CD14-positive monocyte (primary cell): ENCODE data around the gene DGCR6L. TPM values are rescaled to one million over a fixed set of nuclear protein-coding genes. Genes with fewer than 3 reads are reported as not detected.

Source experiments
- DNase-seq, 3 donors: peaks; one replicate each; pipeline ENCODE4 v3.0.0-alpha.2; 2011 to 2022
- H2AFZ ChIP-seq: 2 replicates; pipeline ENCODE4 v1.6.0; 2012; ENCODE audit warnings: mild to moderate bottlenecking, low read depth, low read length, inconsistent platforms; ENCODE audit not compliant: insufficient read depth, poor library complexity, severe bottlenecking
- H3K27ac ChIP-seq, 2 donors: 1 replicate in 1 of 2; 2 replicates in 1 of 2; pipeline ENCODE4 v1.5.1; 2012 to 2013; ENCODE audit warnings: low read length in 2 of 2, control low read depth in 1 of 2, inconsistent platforms in 1 of 2, low read depth in 1 of 2, mild to moderate bottlenecking in 1 of 2
- H3K27me3 ChIP-seq, 2 donors: one replicate each; pipeline versions ENCODE4 v1.6.0 to v1.6.1; 2011 to 2013; ENCODE audit warnings: low read length in 2 of 2; ENCODE audit not compliant: control insufficient read depth in 2 of 2, insufficient read depth in 2 of 2
- H3K36me3 ChIP-seq, 2 donors: replicated peaks in 1 of 2; 1 replicate in 1 of 2; 2 replicates in 1 of 2; pipeline versions ENCODE4 v1.5.1 to v1.6.1; 2012 to 2013; ENCODE audit warnings: low read length in 2 of 2, control low read depth in 1 of 2, inconsistent platforms in 1 of 2, mild to moderate bottlenecking in 1 of 2; ENCODE audit not compliant: insufficient read depth in 2 of 2, control insufficient read depth in 1 of 2
- H3K4me1 ChIP-seq, 2 donors: 1 replicate in 1 of 2; 2 replicates in 1 of 2; pipeline versions ENCODE4 v1.5.1 to v1.6.1; 2012 to 2013; ENCODE audit warnings: low read length in 2 of 2, control low read depth in 1 of 2, inconsistent platforms in 1 of 2, mild to moderate bottlenecking in 1 of 2, moderate library complexity in 1 of 2; ENCODE audit not compliant: insufficient read depth in 2 of 2, control insufficient read depth in 1 of 2
- H3K4me2 ChIP-seq: replicated peaks from 2 replicates; pipeline ENCODE3; 2012; ENCODE audit warnings: low read length, moderate library complexity, mild to moderate bottlenecking; ENCODE audit not compliant: poor library complexity, severe bottlenecking; ENCODE audit errors: extremely low read depth
- H3K4me3 ChIP-seq, 3 experiments: fragments of 200-600 bp in 1 of 3; sonication (generic) in 1 of 3; replicated peaks in 1 of 3; 1 replicate in 2 of 3; 2 replicates in 1 of 3; pipeline ENCODE4 v1.5.1; 2011 to 2013; ENCODE audit warnings: low read length in 3 of 3, mild to moderate bottlenecking in 3 of 3, control low read depth in 2 of 3, low read depth in 2 of 3, inconsistent platforms in 1 of 3, moderate library complexity in 1 of 3
- H3K79me2 ChIP-seq: 2 replicates; pipeline ENCODE4 v1.6.0; 2012; ENCODE audit warnings: mild to moderate bottlenecking, control low read depth, inconsistent platforms, low read length, moderate library complexity; ENCODE audit not compliant: insufficient read depth
- H3K9ac ChIP-seq: 2 replicates; pipeline ENCODE4 v1.6.0; 2017; ENCODE audit warnings: low read length, mild to moderate bottlenecking; ENCODE audit not compliant: insufficient read depth, poor library complexity, severe bottlenecking
- H3K9me3 ChIP-seq, 2 donors: replicated peaks in 1 of 2; 1 replicate in 1 of 2; 2 replicates in 1 of 2; pipeline versions ENCODE4 v1.5.1 to v1.6.1; 2012 to 2013; ENCODE audit warnings: low read length in 2 of 2, control low read depth in 1 of 2; ENCODE audit not compliant: control insufficient read depth in 1 of 2, insufficient read depth in 1 of 2
- H4K20me1 ChIP-seq: 2 replicates; pipeline ENCODE4 v1.6.0; 2012; ENCODE audit warnings: mild to moderate bottlenecking, low read length, control low read depth, moderate library complexity; ENCODE audit not compliant: insufficient read depth
- H3K27ac Mint-ChIP-seq, 7 donors: one replicate each; pipeline ENCODE4 v1.8.0; 2020; ENCODE audit warnings: mild to moderate bottlenecking in 7 of 7, mixed read lengths in 7 of 7, moderate library complexity in 6 of 7, inconsistent platforms in 2 of 7
- H3K27me3 Mint-ChIP-seq, 3 donors: one replicate each; pipeline ENCODE4 v1.8.0; 2021 to 2022; ENCODE audit warnings: low read depth in 3 of 3, mild to moderate bottlenecking in 3 of 3, mixed read lengths in 3 of 3, moderate library complexity in 3 of 3, inconsistent platforms in 1 of 3
- H3K36me3 Mint-ChIP-seq, 2 donors: one replicate each; pipeline ENCODE4 v1.8.0; 2020; ENCODE audit warnings: mixed read lengths in 2 of 2, inconsistent platforms in 1 of 2, mild to moderate bottlenecking in 1 of 2
- H3K4me1 Mint-ChIP-seq: one replicate; pipeline ENCODE4 v1.8.0; 2020; ENCODE audit warnings: mild to moderate bottlenecking, mixed read lengths
- H3K4me3 Mint-ChIP-seq, 2 donors: one replicate each; pipeline ENCODE4 v1.8.0; 2020; ENCODE audit warnings: mild to moderate bottlenecking in 2 of 2, mixed read lengths in 2 of 2, moderate library complexity in 1 of 2
- H3K9me3 Mint-ChIP-seq, 7 donors: one replicate each; pipeline ENCODE4 v1.8.0; 2020 to 2022; ENCODE audit warnings: mixed read lengths in 7 of 7, mild to moderate bottlenecking in 6 of 7, moderate library complexity in 6 of 7, inconsistent platforms in 2 of 7
- WGBS: methylation state at CpG from one replicate; pipeline ENCODE4 v1.1.5; 2013; ENCODE audit warnings: missing lambda C conversion rate; ENCODE audit not compliant: insufficient coverage; 5-methylcytosine and 5-hydroxymethylcytosine counted together
- intact Hi-C, 2 donors: fragments of 100-400 bp; cut with micrococcal nuclease; formaldehyde crosslinking; loops; one replicate each; pipeline versions ENCODE4 v1.15.0 to v1.15.1; 2023
- polyA plus RNA-seq, 3 donors: library from polyadenylated mRNA; depleted of rRNA in 1 of 3; unstranded in 2 of 3; stranded (reverse) in 1 of 3; fragments of 300-500 nt in 2 of 3; fragments of >200 nt in 1 of 3; fragmentation: Illumina TruSeq in 2 of 3; gene quantifications; 1 replicate in 2 of 3; 2 replicates in 1 of 3; pipeline ENCODE4 v1.2.3, GENCODE V29; 2012 to 2021
- TF ChIP-seq, protein P1 (sequence below): fragments of 200-600 bp; IDR thresholded peaks from one replicate; pipeline ENCODE4 v1.8.0; 2022; ENCODE audit warnings: antibody characterized with exemption, mild to moderate bottlenecking

The DGCR6L gene
- polyA plus RNA-seq, 3 donors, result 33.0 to 62.8 (median 56.3) TPM

- no peak for DNase-seq
- H3K27ac ChIP-seq, result no peak overlapping the region
- H3K4me3 ChIP-seq, result no peak overlapping the region
- TF ChIP-seq, protein P1, sequence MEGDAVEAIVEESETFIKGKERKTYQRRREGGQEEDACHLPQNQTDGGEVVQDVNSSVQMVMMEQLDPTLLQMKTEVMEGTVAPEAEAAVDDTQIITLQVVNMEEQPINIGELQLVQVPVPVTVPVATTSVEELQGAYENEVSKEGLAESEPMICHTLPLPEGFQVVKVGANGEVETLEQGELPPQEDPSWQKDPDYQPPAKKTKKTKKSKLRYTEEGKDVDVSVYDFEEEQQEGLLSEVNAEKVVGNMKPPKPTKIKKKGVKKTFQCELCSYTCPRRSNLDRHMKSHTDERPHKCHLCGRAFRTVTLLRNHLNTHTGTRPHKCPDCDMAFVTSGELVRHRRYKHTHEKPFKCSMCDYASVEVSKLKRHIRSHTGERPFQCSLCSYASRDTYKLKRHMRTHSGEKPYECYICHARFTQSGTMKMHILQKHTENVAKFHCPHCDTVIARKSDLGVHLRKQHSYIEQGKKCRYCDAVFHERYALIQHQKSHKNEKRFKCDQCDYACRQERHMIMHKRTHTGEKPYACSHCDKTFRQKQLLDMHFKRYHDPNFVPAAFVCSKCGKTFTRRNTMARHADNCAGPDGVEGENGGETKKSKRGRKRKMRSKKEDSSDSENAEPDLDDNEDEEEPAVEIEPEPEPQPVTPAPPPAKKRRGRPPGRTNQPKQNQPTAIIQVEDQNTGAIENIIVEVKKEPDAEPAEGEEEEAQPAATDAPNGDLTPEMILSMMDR, result no peak
- H3K79me2 ChIP-seq, result no peaks in the 10 kb centered on the region
- Mint-ChIP-seq H3K36me3 (no peaks in the 10 kb centered on the region), H3K27me3 (peaks cover 16 to 37% (median 23%) of the 10 kb centered on the region in 3 donors), H3K4me3 (no peak overlapping the region), H3K4me1 (peaks cover 6% of the 10 kb centered on the region), H3K27ac (peak overlapping the region in 1 of 7 donors; percentile 29), H3K9me3 (no peaks in the 10 kb centered on the region)
- no peaks in the 10 kb centered on the region for H3K9me3 ChIP-seq
- peaks cover 2 to 13% of the 10 kb centered on the region in 2 donors for H3K27me3 ChIP-seq
- H2AFZ ChIP-seq, result no peak overlapping the region
- H3K36me3 ChIP-seq, result no peaks in the 10 kb centered on the region
- intact Hi-C loops, result no loop called here
- no peak overlapping the region for H3K9ac ChIP-seq
- peaks cover 7 to 18% of the 10 kb centered on the region in 2 donors for H3K4me1 ChIP-seq
- WGBS, result 90% methylated on average over 2 of the region's 13 CpGs
- no peak overlapping the region for H3K4me2 ChIP-seq
- H4K20me1 ChIP-seq, result no peaks in the 10 kb centered on the region
Observed at GRCh38 chr22:20302438-20303228, 17.2 kb downstream of the DGCR6L start.

GRCh38 chr22:20299746-20300136 lies 20.1 kb downstream of the DGCR6L start:
- Mint-ChIP-seq H3K4me1 (peaks cover 6% of the 10 kb centered on the region), H3K36me3 (no peaks in the 10 kb centered on the region), H3K27ac (no peak overlapping the region), H3K4me3 (peak overlapping the region; percentile 73 to 86), H3K27me3 (peaks cover 14 to 41% (median 25%) of the 10 kb centered on the region in 3 donors), H3K9me3 (no peaks in the 10 kb centered on the region)
- no peak for DNase-seq
- intact Hi-C loops, result no loop called here
- peak overlapping the region; percentile 46 to 82 (median 59) for H3K4me3 ChIP-seq
- no peak overlapping the region for H3K9ac ChIP-seq
- under 1% methylated on average over 52 of the region's 52 CpGs for WGBS
- H3K4me1 ChIP-seq, result peaks cover 7 to 18% of the 10 kb centered on the region in 2 donors
- H3K27ac ChIP-seq, result no peak overlapping the region
- no peaks in the 10 kb centered on the region for H3K9me3 ChIP-seq
- peaks cover 2 to 13% of the 10 kb centered on the region in 2 donors for H3K27me3 ChIP-seq
- no peaks in the 10 kb centered on the region for H3K79me2 ChIP-seq
- peak overlapping the region; percentile 96 for H3K4me2 ChIP-seq
- TF ChIP-seq, protein P1, result no peak
- H2AFZ ChIP-seq, result peak overlapping the region; percentile 88
- no peaks in the 10 kb centered on the region for H4K20me1 ChIP-seq
- H3K36me3 ChIP-seq, result no peaks in the 10 kb centered on the region
